CD4-positive, alpha-beta T cell (primary cell): ENCODE data around the gene C1QTNF8. TPM values are rescaled to one million over a fixed set of nuclear protein-coding genes. Genes with fewer than 3 reads are reported as not detected.

ENCODE experiments used
- ATAC-seq: fragments of 200-7000 bp; cut with Tn5 transposase; one replicate; pipeline ENCODE4 v1.10.0; 2022; ENCODE audit warnings: mild to moderate bottlenecking; ENCODE audit not compliant: poor library complexity
- CTCF ChIA-PET: fragments of 350-600 bp; sonication (Branson Sonifier 250); formaldehyde crosslinking; loops from one replicate; lab custom pipeline; 2021; ENCODE audit warnings: antibody characterized with exemption, inconsistent platforms; lab: Charles Lee
- POLR2A ChIA-PET: fragments of 350-600 bp; sonication (Branson Sonifier 250); formaldehyde crosslinking; loops from one replicate; lab custom pipeline; 2021; ENCODE audit warnings: antibody characterized with exemption, inconsistent platforms; lab: Charles Lee
- DNase-seq, 14 experiments: peaks; one replicate each; pipeline ENCODE4 v3.0.0-alpha.2; 2013 to 2020; ENCODE audit warnings: mixed read lengths in 2 of 14
- H3K27ac ChIP-seq, 2 donors: one replicate each; pipeline versions ENCODE4 v1.5.1 to v1.7.0; 2013; ENCODE audit warnings: low read length in 2 of 2, low read depth in 1 of 2, mild to moderate bottlenecking in 1 of 2
- H3K27me3 ChIP-seq, 2 experiments: 1 replicate in 1 of 2; 2 replicates in 1 of 2; pipeline versions ENCODE4 v1.6.1 to v1.7.0; 2013; ENCODE audit warnings: low read length in 2 of 2, control low read depth in 1 of 2, mild to moderate bottlenecking in 1 of 2, moderate library complexity in 1 of 2; ENCODE audit not compliant: insufficient read depth in 2 of 2, control insufficient read depth in 1 of 2
- H3K36me3 ChIP-seq: one replicate; pipeline ENCODE4 v1.6.1; 2013; ENCODE audit warnings: low read length, control low read depth; ENCODE audit not compliant: insufficient read depth
- H3K4me1 ChIP-seq: one replicate; pipeline ENCODE4 v1.6.1; 2013; ENCODE audit warnings: low read length, control low read depth; ENCODE audit not compliant: insufficient read depth
- H3K4me3 ChIP-seq: one replicate; pipeline ENCODE4 v1.5.1; 2013; ENCODE audit warnings: mild to moderate bottlenecking, low read length, moderate library complexity
- H3K9me3 ChIP-seq, 2 experiments: 1 replicate in 1 of 2; 2 replicates in 1 of 2; pipeline versions ENCODE4 v1.6.1 to v1.7.0; 2013; ENCODE audit warnings: low read length in 2 of 2, mild to moderate bottlenecking in 2 of 2, control low read depth in 1 of 2, moderate library complexity in 1 of 2; ENCODE audit not compliant: control insufficient read depth in 1 of 2, insufficient read depth in 1 of 2
- H3K27ac Mint-ChIP-seq: one replicate; pipeline ENCODE4 v1.8.0; 2020; ENCODE audit warnings: mixed read lengths
- H3K27me3 Mint-ChIP-seq: one replicate; pipeline ENCODE4 v1.8.0; 2021; ENCODE audit warnings: mixed read lengths
- H3K36me3 Mint-ChIP-seq: one replicate; pipeline ENCODE4 v1.8.0; 2021; ENCODE audit warnings: low read depth, mixed read lengths
- H3K4me1 Mint-ChIP-seq: one replicate; pipeline ENCODE4 v1.8.0; 2021; ENCODE audit warnings: low read depth, mixed read lengths
- H3K4me3 Mint-ChIP-seq: one replicate; pipeline ENCODE4 v1.8.0; 2020; ENCODE audit warnings: mild to moderate bottlenecking, mixed read lengths
- H3K9me3 Mint-ChIP-seq: one replicate; pipeline ENCODE4 v1.8.0; 2020; ENCODE audit warnings: mixed read lengths
- CTCF ChIP-seq: fragments of 200-600 bp; IDR thresholded peaks from one replicate; pipeline ENCODE4 v1.8.0; 2022; ENCODE audit warnings: antibody characterized with exemption, mild to moderate bottlenecking
- intact Hi-C, 2 experiments: fragments of 100-400 bp; cut with DNase I in 1 of 2; cut with micrococcal nuclease in 1 of 2; formaldehyde crosslinking; loops; one replicate each; pipeline versions ENCODE4 v1.15.1 to v1.9.0; 2023 to 2025; cut with DNase I, micrococcal nuclease
- total RNA-seq, 174 experiments: library from RNA in 2 of 174; stranded (reverse) in 2 of 174; gene quantifications; one replicate each; pipeline ENCODE4 v1.2.3 and lab custom pipeline; 2021 to 2026

C1QTNF8 gene
- total RNA-seq, 2 experiments from 2014 or later = not detected

GRCh38 chr16:1068451-1068850 lies 27.6 kb downstream of the C1QTNF8 start:
- intact Hi-C loops = no loop called here
- H3K9me3 ChIP-seq = peaks cover 0 to 41% of the 10 kb centered on the region in 2 experiments
- POLR2A ChIA-PET = no interaction called here

GRCh38 chr16:1067629-1068028 lies 28.4 kb downstream of the C1QTNF8 start:
- intact Hi-C loops = no loop called here
- Histone ChIP-seq H3K9me3 (peaks cover 0 to 37% of the 10 kb centered on the region in 2 experiments), H3K27me3 (peaks cover 38 to 62% of the 10 kb centered on the region in 2 experiments), H3K4me1 (no peaks in the 10 kb centered on the region), H3K4me3 (no peak overlapping the region), H3K36me3 (no peaks in the 10 kb centered on the region), H3K27ac (no peak overlapping the region)
- ATAC-seq (no peak), DNase-seq (no peak)
- ChIA-PET CTCF (no interaction called here), POLR2A (no interaction called here)
- Mint-ChIP-seq H3K27ac (no peak overlapping the region), H3K4me1 (no peaks in the 10 kb centered on the region), H3K27me3 (peaks cover 39% of the 10 kb centered on the region), H3K4me3 (no peak overlapping the region), H3K36me3 (no peaks in the 10 kb centered on the region), H3K9me3 (no peaks in the 10 kb centered on the region)
- no peak for TF ChIP-seq CTCF

More at GRCh38 chr16:1068451-1068850, 27.6 kb downstream of the C1QTNF8 start:
- CTCF ChIA-PET = no interaction called here
- Histone ChIP-seq H3K27me3 (peaks cover 35 to 69% of the 10 kb centered on the region in 2 experiments), H3K27ac (no peak overlapping the region), H3K36me3 (no peaks in the 10 kb centered on the region), H3K4me3 (no peak overlapping the region), H3K4me1 (no peaks in the 10 kb centered on the region)
- Mint-ChIP-seq H3K27me3 (peaks cover 39% of the 10 kb centered on the region), H3K36me3 (no peaks in the 10 kb centered on the region), H3K4me1 (no peaks in the 10 kb centered on the region), H3K27ac (no peak overlapping the region), H3K9me3 (no peaks in the 10 kb centered on the region), H3K4me3 (no peak overlapping the region)
- no peak for DNase-seq
- TF ChIP-seq CTCF = no peak
- ATAC-seq = no peak

- Mint-ChIP-seq H3K27ac (no peak overlapping the region), H3K36me3 (no peaks in the 10 kb centered on the region), H3K27me3 (peaks cover 34% of the 10 kb centered on the region), H3K4me3 (no peak overlapping the region), H3K9me3 (no peaks in the 10 kb centered on the region), H3K4me1 (no peaks in the 10 kb centered on the region)
- TF ChIP-seq CTCF = no peak
- H3K4me3 ChIP-seq = no peak overlapping the region
- ATAC-seq (no peak), DNase-seq (no peak)
- no peak overlapping the region for H3K27ac ChIP-seq
- H3K4me1 ChIP-seq = no peaks in the 10 kb centered on the region
- H3K9me3 ChIP-seq = peaks cover 0 to 37% of the 10 kb centered on the region in 2 experiments
- intact Hi-C loops = no loop called here
- H3K36me3 ChIP-seq = no peaks in the 10 kb centered on the region
- ChIA-PET CTCF (no interaction called here), POLR2A (no interaction called here)
- peaks cover 31 to 55% of the 10 kb centered on the region in 2 experiments for H3K27me3 ChIP-seq
These were observed 29.4 kb downstream of the C1QTNF8 start for GRCh38 chr16:1066584-1067172.
